ENCODE data around the gene SLC5A11. TPM values are rescaled to one million over a fixed set of nuclear protein-coding genes. Genes with fewer than 3 reads are reported as not detected.

SLC5A11 gene
- polyA plus RNA-seq, 3 donors: 0.60 TPM; not detected in 2

GRCh38 chr16:24858219-24859041 lies 12.7 kb downstream of the SLC5A11 start:
- H3K36me3 Mint-ChIP-seq: no peaks in the 10 kb centered on the region
- Histone ChIP-seq H3K27me3 (ENCODE audit: control insufficient read depth in 2 of 2, insufficient read depth in 2 of 2, low read length in 2 of 2) (no peaks in the 10 kb centered on the region), H3K4me3 (replicated peaks in 1 of 3; ENCODE audit: low read depth in 2 of 3, low read length in 3 of 3) (no peak overlapping the region), H3K9ac (ENCODE audit: insufficient read depth, low read length, poor library complexity, severe bottlenecking) (no peak overlapping the region), H2AFZ (ENCODE audit: insufficient read depth, low read depth, low read length, poor library complexity, severe bottlenecking) (no peak overlapping the region), H3K4me2 (replicated peaks; ENCODE audit: extremely low read depth, low read length, poor library complexity, severe bottlenecking) (no peak overlapping the region), H3K36me3 (replicated peaks in 1 of 2; ENCODE audit: control insufficient read depth in 1 of 2, insufficient read depth in 2 of 2, low read length in 2 of 2) (no peaks in the 10 kb centered on the region), H3K27ac (ENCODE audit: low read depth in 1 of 2, low read length in 2 of 2) (no peak overlapping the region), H3K4me1 (ENCODE audit: control insufficient read depth in 1 of 2, insufficient read depth in 2 of 2, low read length in 2 of 2) (no peaks in the 10 kb centered on the region), H4K20me1 (ENCODE audit: insufficient read depth, low read length) (no peaks in the 10 kb centered on the region), H3K9me3 (replicated peaks in 1 of 2; ENCODE audit: control insufficient read depth in 1 of 2, insufficient read depth in 1 of 2, low read length in 2 of 2) (no peaks in the 10 kb centered on the region), H3K79me2 (ENCODE audit: insufficient read depth, low read length) (no peaks in the 10 kb centered on the region)
- H3K27ac Mint-ChIP-seq: no peak overlapping the region
- WGBS (ENCODE audit: insufficient coverage): 12% methylated on average over 7 of the region's 9 CpGs
- TF ChIP-seq, protein P1, sequence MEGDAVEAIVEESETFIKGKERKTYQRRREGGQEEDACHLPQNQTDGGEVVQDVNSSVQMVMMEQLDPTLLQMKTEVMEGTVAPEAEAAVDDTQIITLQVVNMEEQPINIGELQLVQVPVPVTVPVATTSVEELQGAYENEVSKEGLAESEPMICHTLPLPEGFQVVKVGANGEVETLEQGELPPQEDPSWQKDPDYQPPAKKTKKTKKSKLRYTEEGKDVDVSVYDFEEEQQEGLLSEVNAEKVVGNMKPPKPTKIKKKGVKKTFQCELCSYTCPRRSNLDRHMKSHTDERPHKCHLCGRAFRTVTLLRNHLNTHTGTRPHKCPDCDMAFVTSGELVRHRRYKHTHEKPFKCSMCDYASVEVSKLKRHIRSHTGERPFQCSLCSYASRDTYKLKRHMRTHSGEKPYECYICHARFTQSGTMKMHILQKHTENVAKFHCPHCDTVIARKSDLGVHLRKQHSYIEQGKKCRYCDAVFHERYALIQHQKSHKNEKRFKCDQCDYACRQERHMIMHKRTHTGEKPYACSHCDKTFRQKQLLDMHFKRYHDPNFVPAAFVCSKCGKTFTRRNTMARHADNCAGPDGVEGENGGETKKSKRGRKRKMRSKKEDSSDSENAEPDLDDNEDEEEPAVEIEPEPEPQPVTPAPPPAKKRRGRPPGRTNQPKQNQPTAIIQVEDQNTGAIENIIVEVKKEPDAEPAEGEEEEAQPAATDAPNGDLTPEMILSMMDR (IDR thresholded peaks at IDR 0.05): no peak
- intact Hi-C loops (cut with micrococcal nuclease): no loop called here
- no peaks in the 10 kb centered on the region for H3K4me1 Mint-ChIP-seq
- peaks cover 1 to 4% (median 4%) of the 10 kb centered on the region in 3 donors for H3K27me3 Mint-ChIP-seq (ENCODE audit: low read depth in 3 of 3)
- no peak overlapping the region for H3K4me3 Mint-ChIP-seq
- H3K9me3 Mint-ChIP-seq: no peaks in the 10 kb centered on the region
- DNase-seq: peak in 2 of 3 donors; percentile 2 to 9

DNA sequence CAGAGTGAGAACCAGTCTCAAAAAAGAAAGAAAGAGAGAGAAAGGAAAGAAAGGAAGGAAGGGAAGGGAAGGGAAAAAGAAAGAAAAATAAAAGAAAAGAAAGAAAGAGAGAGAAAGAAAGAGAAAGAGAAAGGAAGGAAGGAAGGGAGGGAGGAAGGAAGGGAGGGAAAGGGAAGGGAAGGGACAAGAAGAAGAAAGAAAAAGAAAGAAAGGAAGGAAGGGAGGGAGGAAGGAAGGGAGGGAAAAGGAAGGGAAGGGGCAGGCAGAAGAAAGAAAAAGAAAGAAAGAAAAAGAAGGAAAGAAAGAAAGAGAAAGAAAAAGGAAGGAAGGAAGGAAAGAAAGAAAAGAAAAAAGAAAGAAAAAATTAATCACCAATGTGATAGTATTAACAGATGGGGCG lies 15.7 kb downstream of the SLC5A11 start:
- Histone ChIP-seq H4K20me1 (ENCODE audit: insufficient read depth, low read length) (no peaks in the 10 kb centered on the region), H2AFZ (ENCODE audit: insufficient read depth, low read depth, low read length, poor library complexity, severe bottlenecking) (no peak overlapping the region), H3K27ac (ENCODE audit: low read depth in 1 of 2, low read length in 2 of 2) (no peak overlapping the region), H3K9me3 (replicated peaks in 1 of 2; ENCODE audit: control insufficient read depth in 1 of 2, insufficient read depth in 1 of 2, low read length in 2 of 2) (peaks cover 3 to 6% of the 10 kb centered on the region in 2 donors), H3K4me3 (replicated peaks in 1 of 3; ENCODE audit: low read depth in 2 of 3, low read length in 3 of 3) (no peak overlapping the region), H3K9ac (ENCODE audit: insufficient read depth, low read length, poor library complexity, severe bottlenecking) (no peak overlapping the region), H3K79me2 (ENCODE audit: insufficient read depth, low read length) (no peaks in the 10 kb centered on the region), H3K4me1 (ENCODE audit: control insufficient read depth in 1 of 2, insufficient read depth in 2 of 2, low read length in 2 of 2) (no peaks in the 10 kb centered on the region), H3K27me3 (ENCODE audit: control insufficient read depth in 2 of 2, insufficient read depth in 2 of 2, low read length in 2 of 2) (no peaks in the 10 kb centered on the region), H3K36me3 (replicated peaks in 1 of 2; ENCODE audit: control insufficient read depth in 1 of 2, insufficient read depth in 2 of 2, low read length in 2 of 2) (no peaks in the 10 kb centered on the region), H3K4me2 (replicated peaks; ENCODE audit: extremely low read depth, low read length, poor library complexity, severe bottlenecking) (no peak overlapping the region)
- WGBS (ENCODE audit: insufficient coverage): no CpG with 5 or more reads among the region's 1 CpG
- H3K9me3 Mint-ChIP-seq: peaks cover 0 to 9% (median 2%) of the 10 kb centered on the region in 7 donors
- no peak overlapping the region for H3K4me3 Mint-ChIP-seq
- no peak overlapping the region for H3K27ac Mint-ChIP-seq
- intact Hi-C loops (cut with micrococcal nuclease): no loop called here
- peaks cover 2 to 9% (median 2%) of the 10 kb centered on the region in 3 donors for H3K27me3 Mint-ChIP-seq (ENCODE audit: low read depth in 3 of 3)
- TF ChIP-seq, protein P1 (IDR thresholded peaks at IDR 0.05): no peak
- H3K4me1 Mint-ChIP-seq: no peaks in the 10 kb centered on the region
- no peaks in the 10 kb centered on the region for H3K36me3 Mint-ChIP-seq
- DNase-seq: no peak
